NCI-H2196 treated with DMSO at 0.1 percent for 48 hours (cell line): ENCODE results near the gene RFX5.
"Not testable (repeated sequence)": the region's sequence is repeated elsewhere in the genome, so short reads cannot be mapped to it uniquely, and the experiment has no call there.

Experiments used
- DNase-seq: peaks from one replicate; lab custom pipeline; 2025; ENCODE audit not compliant: unreplicated experiment; lab: John Stamatoyannopoulos, UW

The RFX5 gene

GRCh38 chr1:151362308-151363155 lies 15.5 kb upstream of the RFX5 start:
- no peak for DNase-seq

GRCh38 chr1:151361883-151362282 lies 14.8 kb upstream of the RFX5 start:
- no peak for DNase-seq

GRCh38 chr1:151356696-151357095 lies 9.6 kb upstream of the RFX5 start:
- DNase-seq: no peak

- peak; percentile 23 for DNase-seq
Observed at GRCh38 chr1:151352021-151352718, 5.1 kb upstream of the RFX5 start.

GRCh38 chr1:151350323-151350722 lies 3.3 kb upstream of the RFX5 start:
- not testable (repeated sequence) for DNase-seq

GRCh38 chr1:151347523-151348246 lies 633 bp upstream of the RFX5 start:
- no peak for DNase-seq

- no peak for DNase-seq
Observed at GRCh38 chr1:151346082-151346768, 827 bp downstream of the RFX5 start.

DNA sequence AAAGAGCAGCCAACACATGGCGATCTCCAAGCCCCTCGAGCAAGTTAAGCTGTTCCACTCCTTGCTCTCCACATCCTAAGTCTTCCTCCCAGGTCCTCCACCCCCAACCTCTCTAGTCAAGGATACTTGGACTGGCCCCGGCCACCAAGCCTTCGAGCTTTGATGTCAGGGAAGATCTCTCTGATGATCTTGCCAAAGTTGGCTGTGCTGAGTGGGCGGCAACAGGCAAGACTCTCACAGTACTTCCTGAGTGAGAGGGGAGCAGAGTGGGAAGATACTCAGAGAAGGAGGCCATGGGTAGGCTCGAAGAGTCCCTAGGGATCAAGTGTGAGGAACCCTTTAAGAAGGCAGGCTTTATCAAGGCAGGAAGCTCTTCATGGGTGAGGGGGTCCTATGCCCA lies 2.8 kb downstream of the RFX5 start:
- no peak for DNase-seq

DNA sequence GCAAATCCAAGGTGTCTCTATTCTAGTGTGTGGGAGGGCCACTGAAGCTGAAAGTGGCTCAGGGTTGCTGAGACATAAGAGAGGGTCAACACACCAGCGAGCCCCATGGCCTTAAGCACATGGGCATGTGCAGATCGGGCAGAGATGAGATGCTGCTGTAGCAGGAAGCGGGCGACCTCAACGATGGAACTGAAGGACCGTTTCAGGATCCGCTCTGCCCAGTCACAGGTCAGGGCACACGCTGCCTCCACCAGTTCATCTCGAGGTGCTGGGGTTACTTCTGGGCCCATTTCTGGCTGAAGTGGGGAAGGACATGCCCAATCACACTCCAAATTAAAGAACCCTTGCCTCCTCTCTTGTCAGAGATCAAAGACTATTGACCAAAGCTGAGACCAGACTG lies 3.5 kb downstream of the RFX5 start:
- DNase-seq: no peak

- no peak for DNase-seq
Observed at GRCh38 chr1:151342569-151342968, 4.5 kb downstream of the RFX5 start.

- DNase-seq: no peak
Observed at GRCh38 chr1:151342021-151342420, 5.0 kb downstream of the RFX5 start.

DNA sequence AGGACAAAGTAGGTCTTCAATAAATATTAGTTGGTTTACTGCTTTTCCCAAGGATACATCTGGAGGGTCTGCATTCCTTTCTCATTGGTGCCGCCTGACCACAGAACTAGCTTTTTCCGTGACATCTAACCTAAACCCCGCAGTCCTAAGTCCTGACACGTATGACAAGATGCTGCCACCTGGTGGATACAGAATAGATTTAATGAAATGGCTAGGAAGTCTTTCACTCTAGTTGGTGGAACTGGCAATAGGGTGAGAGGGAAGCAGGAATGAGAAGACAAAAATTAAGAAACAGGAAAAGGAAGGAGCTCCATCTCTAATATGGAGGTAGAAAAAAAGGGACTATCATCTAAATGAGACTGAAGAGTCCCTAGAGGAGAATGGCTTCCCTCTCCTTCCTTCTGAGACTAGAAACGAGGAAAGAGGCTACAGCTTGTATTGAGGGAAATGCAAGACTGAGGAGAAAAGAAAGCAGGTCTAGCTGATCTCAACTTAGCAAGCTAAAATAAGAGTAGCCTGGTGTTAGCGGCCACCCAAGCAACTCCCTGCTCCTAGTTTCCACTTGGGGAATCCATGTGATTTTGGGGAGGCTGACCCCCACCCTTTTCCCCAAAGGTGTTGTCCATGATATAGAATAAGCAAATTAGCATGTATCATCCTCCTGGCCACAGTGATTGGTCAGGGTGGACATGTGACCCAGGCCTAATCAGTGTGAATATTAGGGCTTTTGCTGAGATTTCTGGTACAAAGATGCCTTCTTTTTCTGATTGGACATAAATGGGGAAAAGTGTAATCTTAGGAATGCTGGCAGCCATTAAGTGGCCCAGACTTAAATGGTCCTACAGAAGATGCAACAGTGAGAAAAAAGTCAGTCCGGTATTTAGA lies 5.9 kb downstream of the RFX5 start:
- DNase-seq: peak; percentile 71

GRCh38 chr1:151336556-151336955 lies 10.5 kb downstream of the RFX5 start:
- DNase-seq: no peak

DNA sequence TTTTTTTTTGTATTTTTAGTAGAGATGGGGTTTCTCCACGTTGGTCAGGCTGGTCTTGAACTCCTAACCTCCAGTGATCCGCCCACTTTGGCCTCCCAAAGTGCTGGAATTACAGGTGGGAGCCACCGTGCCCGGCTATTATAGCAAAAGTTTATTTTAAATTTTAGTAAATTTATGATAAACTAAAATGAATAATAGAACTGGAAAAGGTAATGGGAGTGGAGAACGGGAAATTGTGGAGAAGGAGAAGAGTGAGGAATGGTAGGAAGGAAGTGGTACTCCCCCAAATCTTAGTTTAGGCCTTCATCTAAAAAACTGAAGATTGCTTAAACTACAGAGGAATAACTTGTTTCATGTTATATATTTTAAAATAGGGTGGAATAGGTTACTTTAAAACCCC lies 12.2 kb downstream of the RFX5 start:
- DNase-seq: no peak

- no peak for DNase-seq
Observed at GRCh38 chr1:151327903-151328674, 19.0 kb downstream of the RFX5 start.

GRCh38 chr1:151327223-151327902 lies 19.7 kb downstream of the RFX5 start, which contains the start of gene PI4KB:
PI4KB (minus strand) TSS chr1:151327416; CDS start chr1:151316481, 10,935 bp downstream.
- DNase-seq: peak; percentile 94

DNA sequence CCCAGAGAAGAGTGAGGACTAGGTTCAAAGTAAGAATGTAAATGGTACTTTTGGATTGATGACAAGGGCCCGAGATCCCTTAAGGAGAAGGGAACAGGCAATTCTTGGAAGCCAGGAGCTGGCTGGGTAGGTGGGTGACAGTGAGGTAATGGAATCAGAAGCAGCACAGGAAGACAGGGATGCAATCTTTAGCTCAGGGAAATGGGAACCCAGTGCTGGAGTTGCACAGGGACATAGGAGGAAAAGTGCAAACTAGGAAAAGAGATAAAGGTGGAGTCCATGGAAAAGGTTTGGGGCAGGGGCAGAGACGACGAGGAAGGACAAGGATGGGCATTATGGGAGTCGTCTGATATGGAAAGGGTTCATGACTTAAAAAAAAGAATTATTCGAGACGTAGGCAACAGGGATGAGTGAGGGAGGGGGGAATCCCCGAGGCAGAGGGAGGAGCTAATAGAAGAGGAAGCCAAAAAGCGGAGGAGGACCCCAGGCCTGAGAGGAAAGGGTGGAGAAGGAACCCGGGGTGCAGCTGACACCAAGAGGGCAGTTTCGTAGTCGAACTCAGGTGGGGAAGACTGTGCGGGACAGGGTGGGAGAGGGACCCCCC lies 20.3 kb downstream of the RFX5 start:
- no peak for DNase-seq
